Left lung (tissue), 10 donors: ENCODE data around the gene UROS. TPM values are rescaled to one million over a fixed set of nuclear protein-coding genes. Genes with fewer than 3 reads are reported as not detected.

Experiments
- ATAC-seq: fragments of 200-7000 bp; cut with Tn5 transposase; one replicate; pipeline ENCODE4 v1.9.1; 2020; ENCODE audit warnings: moderate library complexity
- DNase-seq, 4 donors: peaks; one replicate each; pipeline ENCODE4 v3.0.0-alpha.2; 2013 to 2020
- H3K27ac ChIP-seq, 2 donors: fragments of 200-600 bp; sonication (generic) in 1 of 2; one replicate each; pipeline versions ENCODE4 v1.5.0 to v1.8.0; 2020 to 2021
- H3K27me3 ChIP-seq, 2 donors: fragments of 200-600 bp; sonication (generic) in 1 of 2; one replicate each; pipeline versions ENCODE4 v1.5.0 to v1.8.0; 2020 to 2021
- H3K36me3 ChIP-seq, 2 donors: fragments of 200-600 bp; sonication (generic) in 1 of 2; one replicate each; pipeline versions ENCODE4 v1.5.0 to v1.8.0; 2020 to 2021
- H3K4me1 ChIP-seq, 2 donors: fragments of 200-600 bp; one replicate each; pipeline ENCODE4 v1.8.0; 2021
- H3K4me3 ChIP-seq, 2 donors: fragments of 200-600 bp; sonication (generic) in 1 of 2; one replicate each; pipeline versions ENCODE4 v1.5.0 to v1.8.0; 2020 to 2021; ENCODE audit warnings: mild to moderate bottlenecking in 1 of 2
- H3K9me3 ChIP-seq, 2 donors: fragments of 200-600 bp; sonication (generic) in 1 of 2; one replicate each; pipeline versions ENCODE4 v1.5.0 to v1.8.0; 2020 to 2021
- intact Hi-C, 2 donors: fragments of 100-400 bp; cut with DNase I; formaldehyde crosslinking; loops; one replicate each; pipeline versions ENCODE4 v1.11.2 to v1.14.2; 2022
- polyA plus RNA-seq, 6 donors: library from polyadenylated mRNA; unstranded; fragments of 120-200 nt; gene quantifications; one replicate each; pipeline ENCODE4 v1.2.1, GENCODE V29; 2013; ENCODE audit not compliant: insufficient read length in 6 of 6
- total RNA-seq, 2 donors: library from RNA; stranded (reverse); fragmentation: NEBNext Ultra II Directional; extraction: Animal tissue kit (Norgen Biotek cat#: 25700); gene quantifications; one replicate each; pipeline ENCODE4 v1.2.1, GENCODE V29; 2021
- TF ChIP-seq, protein P1 (sequence below), 2 donors: fragments of 200-600 bp; sonication (generic) in 1 of 2; IDR thresholded peaks; one replicate each; pipeline versions ENCODE4 v1.5.0 to v1.8.0; 2021; ENCODE audit warnings: antibody characterized with exemption in 2 of 2
- donor health status: DM: no; HTN: yes; CAD: no.
- donor health status: DM: no; HTN: no; CAD: no.

UROS gene
- total and polyA plus RNA-seq, 8 donors, result 42.0 to 73.0 (median 67.0) TPM

DNA sequence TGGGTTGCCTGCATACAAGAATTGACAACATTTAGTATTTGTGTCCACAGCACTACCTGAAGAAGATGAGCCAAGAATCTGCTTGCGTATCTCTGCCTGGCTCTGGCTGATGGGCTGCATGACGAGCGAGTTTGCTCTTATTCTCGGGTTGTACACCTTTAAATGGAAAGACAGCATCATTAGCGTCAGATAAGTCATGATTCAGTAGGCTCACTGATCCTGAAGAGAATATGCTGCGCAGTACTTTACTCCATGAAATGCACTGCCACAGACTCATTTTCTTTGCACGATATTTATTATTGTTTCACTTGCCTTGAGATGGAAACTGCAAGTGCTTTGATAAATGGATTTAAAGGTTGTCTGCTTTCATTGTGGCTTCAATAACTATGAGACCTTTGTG is 29.4 kb upstream of the UROS start:
- intact Hi-C loops, result no loop called here

DNA sequence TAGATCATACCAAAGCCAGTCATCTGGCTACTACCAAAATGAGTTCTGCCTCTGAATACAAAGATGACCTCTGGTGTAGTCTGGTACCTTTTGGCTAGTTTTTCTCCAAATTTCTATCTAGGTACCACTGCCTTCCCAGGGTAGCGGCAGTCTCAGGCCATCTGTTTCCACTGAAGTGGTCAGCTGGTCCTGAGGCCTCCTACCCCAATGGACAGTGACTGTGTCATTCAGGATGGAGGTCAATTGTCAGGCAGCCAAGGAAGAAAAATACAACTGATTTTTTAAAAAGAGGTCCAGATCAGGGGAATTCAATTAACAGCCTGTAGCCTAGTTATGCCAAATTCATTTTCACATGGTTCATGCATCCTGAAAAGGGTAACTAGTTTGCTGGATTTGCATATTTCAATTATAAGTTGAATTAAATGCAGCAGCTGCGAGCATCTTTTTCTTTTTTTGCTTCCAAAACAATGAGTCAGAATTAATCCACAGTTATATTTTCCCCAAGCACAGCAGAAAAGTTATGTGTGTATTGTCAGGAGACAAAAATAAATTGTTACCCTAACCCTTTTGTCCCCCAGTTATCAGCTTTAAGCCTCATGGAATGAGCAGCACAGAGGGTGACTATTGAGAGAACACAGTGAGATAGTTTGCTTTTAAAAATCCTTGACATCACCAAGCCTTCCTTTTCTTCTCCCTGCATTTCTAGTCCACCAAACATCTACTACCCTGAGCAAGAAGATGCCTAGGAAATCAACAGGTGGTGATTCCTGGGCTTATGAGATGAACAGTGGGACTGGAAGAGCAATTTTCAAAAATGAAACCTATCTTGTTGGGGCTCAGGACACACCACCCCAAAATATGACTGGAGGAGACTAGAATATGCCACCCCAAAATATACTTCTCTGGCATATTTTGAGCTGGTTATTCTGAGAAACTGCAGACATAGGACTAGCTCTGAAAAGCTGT is 28.0 kb upstream of the UROS start:
- no peaks in the 10 kb centered on the region for H3K9me3 ChIP-seq
- H3K27me3 ChIP-seq, result no peaks in the 10 kb centered on the region
- ATAC-seq, result no peak
- no peaks in the 10 kb centered on the region for H3K4me1 ChIP-seq
- TF ChIP-seq, protein P1, sequence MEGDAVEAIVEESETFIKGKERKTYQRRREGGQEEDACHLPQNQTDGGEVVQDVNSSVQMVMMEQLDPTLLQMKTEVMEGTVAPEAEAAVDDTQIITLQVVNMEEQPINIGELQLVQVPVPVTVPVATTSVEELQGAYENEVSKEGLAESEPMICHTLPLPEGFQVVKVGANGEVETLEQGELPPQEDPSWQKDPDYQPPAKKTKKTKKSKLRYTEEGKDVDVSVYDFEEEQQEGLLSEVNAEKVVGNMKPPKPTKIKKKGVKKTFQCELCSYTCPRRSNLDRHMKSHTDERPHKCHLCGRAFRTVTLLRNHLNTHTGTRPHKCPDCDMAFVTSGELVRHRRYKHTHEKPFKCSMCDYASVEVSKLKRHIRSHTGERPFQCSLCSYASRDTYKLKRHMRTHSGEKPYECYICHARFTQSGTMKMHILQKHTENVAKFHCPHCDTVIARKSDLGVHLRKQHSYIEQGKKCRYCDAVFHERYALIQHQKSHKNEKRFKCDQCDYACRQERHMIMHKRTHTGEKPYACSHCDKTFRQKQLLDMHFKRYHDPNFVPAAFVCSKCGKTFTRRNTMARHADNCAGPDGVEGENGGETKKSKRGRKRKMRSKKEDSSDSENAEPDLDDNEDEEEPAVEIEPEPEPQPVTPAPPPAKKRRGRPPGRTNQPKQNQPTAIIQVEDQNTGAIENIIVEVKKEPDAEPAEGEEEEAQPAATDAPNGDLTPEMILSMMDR (IDR thresholded peaks at IDR 0.05), result no peak
- peaks cover 0 to 62% of the 10 kb centered on the region in 2 donors for H3K36me3 ChIP-seq
- H3K4me3 ChIP-seq, result no peak overlapping the region
- intact Hi-C loops, result no loop called here
- no peak overlapping the region for H3K27ac ChIP-seq
- DNase-seq, result no peak

More for the DNA sequence above, 29.4 kb upstream of the UROS start:
- Histone ChIP-seq H3K36me3 (peaks cover 0 to 60% of the 10 kb centered on the region in 2 donors), H3K9me3 (no peaks in the 10 kb centered on the region), H3K4me1 (no peaks in the 10 kb centered on the region), H3K4me3 (no peak overlapping the region), H3K27ac (no peak overlapping the region), H3K27me3 (no peaks in the 10 kb centered on the region)
- ATAC-seq, result no peak
- DNase-seq, result no peak
- TF ChIP-seq, protein P1 (IDR thresholded peaks at IDR 0.05), result no peak

GRCh38 chr10:125849448-125849847 is 26.4 kb upstream of the UROS start:
- H3K4me1 ChIP-seq, result no peaks in the 10 kb centered on the region
- no peaks in the 10 kb centered on the region for H3K9me3 ChIP-seq
- H3K36me3 ChIP-seq, result peaks cover 0 to 68% of the 10 kb centered on the region in 2 donors
- no peak overlapping the region for H3K27ac ChIP-seq
- TF ChIP-seq, protein P1 (IDR thresholded peaks at IDR 0.05), result no peak
- H3K4me3 ChIP-seq, result no peak overlapping the region
- DNase-seq, result no peak
- no peak for ATAC-seq
- H3K27me3 ChIP-seq, result no peaks in the 10 kb centered on the region
- intact Hi-C loops, result no loop called here

DNA sequence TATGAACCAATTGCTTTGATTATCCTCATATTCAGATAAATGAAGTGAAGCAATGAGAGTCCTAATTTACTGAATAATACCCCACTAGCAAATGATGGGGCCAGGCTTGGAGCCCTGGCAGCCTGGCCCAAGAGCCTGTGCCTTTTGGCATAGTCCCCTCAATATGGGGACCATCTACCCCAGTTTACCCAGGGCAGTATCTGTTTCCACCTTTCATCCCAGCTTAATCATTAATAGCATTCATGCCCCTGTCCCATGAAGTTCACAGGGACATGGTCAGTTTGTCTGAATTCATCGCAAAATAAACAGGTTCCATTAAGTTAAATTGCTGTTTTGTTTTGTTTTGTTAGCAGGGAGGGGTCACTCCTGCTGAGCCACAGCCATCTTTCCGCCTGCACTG is 25.8 kb upstream of the UROS start:
- Histone ChIP-seq H3K4me3 (no peak overlapping the region), H3K36me3 (peaks cover 0 to 68% of the 10 kb centered on the region in 2 donors), H3K9me3 (no peaks in the 10 kb centered on the region), H3K27me3 (no peaks in the 10 kb centered on the region), H3K4me1 (no peaks in the 10 kb centered on the region), H3K27ac (no peak overlapping the region)
- no peak for DNase-seq
- intact Hi-C loops, result no loop called here
- TF ChIP-seq, protein P1 (IDR thresholded peaks at IDR 0.05), result no peak
- no peak for ATAC-seq

- peaks cover 0 to 68% of the 10 kb centered on the region in 2 donors for H3K36me3 ChIP-seq
- no peak for ATAC-seq
- DNase-seq, result no peak
- H3K27me3 ChIP-seq, result no peaks in the 10 kb centered on the region
- TF ChIP-seq, protein P1 (IDR thresholded peaks at IDR 0.05), result no peak
- no peak overlapping the region for H3K4me3 ChIP-seq
- no peak overlapping the region for H3K27ac ChIP-seq
- no peaks in the 10 kb centered on the region for H3K4me1 ChIP-seq
- no peaks in the 10 kb centered on the region for H3K9me3 ChIP-seq
- intact Hi-C loops, result no loop called here
Observed at GRCh38 chr10:125848371-125848770, 25.3 kb upstream of the UROS start.
